Measurements from ENCODE around the gene CDH4. TPM values are rescaled to one million over a fixed set of nuclear protein-coding genes. Genes with fewer than 3 reads are reported as not detected.

CDH4 gene
- total and polyA plus RNA-seq, 2 of the 4 experiments (the other 2 are of a cell fraction): 1.6 to 3.5 TPM

- H2AK9ac ChIP-seq (replicated peaks; ENCODE audit: low read depth, low read length, poor library complexity): no peak overlapping the region
- H3K4ac ChIP-seq (ENCODE audit: low read depth, low read length): no peak overlapping the region
- H3K14ac ChIP-seq (replicated peaks; ENCODE audit: low read depth, low read length): no peak overlapping the region
- H3K23ac ChIP-seq (ENCODE audit: low read depth, low read length): no peak overlapping the region
- H2AFZ ChIP-seq (replicated peaks; ENCODE audit: low read length, poor library complexity): no peak overlapping the region
- no peak for ATAC-seq (ENCODE audit: low read depth)
- no peaks in the 10 kb centered on the region for H3K9me1 ChIP-seq (ENCODE audit: insufficient read depth, low read length)
- H4K20me1 ChIP-seq (ENCODE audit: insufficient read depth, low read length): no peaks in the 10 kb centered on the region
- H2BK15ac ChIP-seq (ENCODE audit: low read depth, low read length): no peak overlapping the region
- no peaks in the 10 kb centered on the region for H3K79me1 ChIP-seq (ENCODE audit: low read depth in 1 of 2, low read length in 2 of 2)
- H3K27ac ChIP-seq (ENCODE audit: insufficient read depth, low read length): no peak overlapping the region
- H2BK120ac ChIP-seq (ENCODE audit: low read depth, low read length): no peak overlapping the region
- no peaks in the 10 kb centered on the region for H3K36me3 ChIP-seq (ENCODE audit: control insufficient read depth, insufficient read depth, low read length)
- no peak overlapping the region for H2BK20ac ChIP-seq (ENCODE audit: low read depth, low read length)
- BruUV-seq (replicated peaks): no TSS peak
- H3K27me3 ChIP-seq (ENCODE audit: control insufficient read depth, insufficient read depth, low read length): no peaks in the 10 kb centered on the region; the same call in 1 of the 2 replicates
- no CpG with 5 or more reads among the region's 9 CpGs for WGBS, 2 experiments (ENCODE audit: extremely low coverage in 2 of 2, insufficient read length in 1 of 2)
- H2BK5ac ChIP-seq (ENCODE audit: low read depth, low read length, poor library complexity, severe bottlenecking): no peak overlapping the region
- intact Hi-C loops (cut with micrococcal nuclease) (no loop called here), dilution Hi-C loops (cut with HindIII; ENCODE audit: low sequenced_read_pairs, unreplicated experiment) (no loop called here), in situ Hi-C loops (cut with MboI; ENCODE audit: low sequenced_read_pairs) (no loop called here)
- no peak for TF ChIP-seq BHLHE40 (IDR thresholded peaks at IDR 0.05; ENCODE audit: low read depth, low read length)
- TF ChIP-seq MAZ (IDR thresholded peaks at IDR 0.05; ENCODE audit: borderline replicate concordance, low read depth, low read length): no peak
- no peak for TF ChIP-seq RFX5 (IDR thresholded peaks at IDR 0.05; ENCODE audit: low read depth, low read length)
- TF ChIP-seq MAFK (IDR thresholded peaks at IDR 0.05; ENCODE audit: low read depth, low read length): no peak
- TF ChIP-seq MXI1 (IDR thresholded peaks at IDR 0.05; ENCODE audit: borderline replicate concordance, low read depth, low read length): no peak
- no peak for TF ChIP-seq USF2 (IDR thresholded peaks at IDR 0.05; ENCODE audit: low read depth, low read length)
- TF ChIP-seq ELK1 (IDR thresholded peaks at IDR 0.05; ENCODE audit: borderline replicate concordance, low read depth, low read length): no peak
- TF ChIP-seq RAD21 (IDR thresholded peaks at IDR 0.05; ENCODE audit: low read length): no peak
- no peak for TF ChIP-seq FOS (IDR thresholded peaks at IDR 0.05; ENCODE audit: low read depth, low read length)
- no peak for TF ChIP-seq NFE2L2 (IDR thresholded peaks at IDR 0.05; ENCODE audit: low read depth, low read length)
- no peak for TF ChIP-seq POLR2A (IDR thresholded peaks at IDR 0.05; ENCODE audit: low read depth, low read length)
- TF ChIP-seq CHD1 (IDR thresholded peaks at IDR 0.05; ENCODE audit: low read depth, low read length): no peak
- no peak for TF ChIP-seq RCOR1 (IDR thresholded peaks at IDR 0.05; ENCODE audit: insufficient replicate concordance, low read length)
- no peak overlapping the region for H4K91ac ChIP-seq (ENCODE audit: insufficient read depth, low read depth, low read length)
- H3K4me2 ChIP-seq (ENCODE audit: low read depth, low read length): no peak overlapping the region
- ChIA-PET CTCF (no interaction called here), POLR2A (ENCODE audit: unreplicated experiment) (no interaction called here)
- no peak overlapping the region for H2AK5ac ChIP-seq (ENCODE audit: low read depth, low read length)
- H3K18ac ChIP-seq (ENCODE audit: low read depth, low read length): no peak overlapping the region
- H4K8ac ChIP-seq (ENCODE audit: low read depth in 2 of 2, low read length in 2 of 2): no peak overlapping the region
- H3K4me1 ChIP-seq (ENCODE audit: control insufficient read depth, insufficient read depth, low read length): no peaks in the 10 kb centered on the region
- H3K9ac ChIP-seq (ENCODE audit: low read depth, low read length): no peak overlapping the region
- H3K4me3 ChIP-seq (ENCODE audit: insufficient read depth, low read depth, low read length): no peak overlapping the region
- no peak overlapping the region for H3K56ac ChIP-seq (ENCODE audit: extremely low read depth, insufficient read depth, low read length)
- DNase-seq: no peak
- peaks cover 7% of the 10 kb centered on the region; the same call in 1 of the 2 replicates for H3K9me3 ChIP-seq (ENCODE audit: control insufficient read depth, insufficient read depth, low read length)
- H4K5ac ChIP-seq (ENCODE audit: low read depth, low read length): no peak overlapping the region
Observed at GRCh38 chr20:61668065-61668650, 416.1 kb downstream of the CDH4 start.

Measured in IMR-90 (cell line).